Pancreas (tissue), 10 donors: ENCODE results near the gene CERKL. TPM values are rescaled to one million over a fixed set of nuclear protein-coding genes. Genes with fewer than 3 reads are reported as not detected.

Source experiments
- ATAC-seq, 4 donors: fragments of 200-7000 bp; cut with Tn5 transposase; one replicate each; pipeline versions ENCODE4 v1.8.0 to v1.9.1; 2020; ENCODE audit warnings: mild to moderate bottlenecking in 4 of 4, moderate library complexity in 4 of 4
- DNase-seq, 6 donors: peaks; one replicate each; pipeline ENCODE4 v3.0.0-alpha.2; 2020
- FAIRE-seq: peaks from 2 replicates; lab custom pipeline; 2012; peaks lifted over from hg19 to GRCh38; lab: Jason Lieb, UNC
- H3K27ac ChIP-seq, 4 donors: fragments of 200-600 bp; sonication (generic); 1 replicate in 3 of 4; 2 replicates in 1 of 4; pipeline versions ENCODE4 v1.5.0 to v1.8.0; 2020
- H3K27me3 ChIP-seq, 4 donors: fragments of 200-600 bp; one replicate each; pipeline ENCODE4 v1.8.0; 2021
- H3K36me3 ChIP-seq, 3 donors: fragments of 200-600 bp; sonication (generic) in 1 of 3; one replicate each; pipeline versions ENCODE4 v1.5.0 to v1.8.0; 2020 to 2021
- H3K4me1 ChIP-seq, 3 donors: fragments of 200-600 bp; one replicate each; pipeline ENCODE4 v1.8.0; 2021
- H3K4me3 ChIP-seq, 4 donors: fragments of 200-600 bp; sonication (generic) in 2 of 4; one replicate each; pipeline versions ENCODE4 v1.5.0 to v1.8.0; 2020 to 2021
- H3K9me3 ChIP-seq, 4 donors: fragments of 200-600 bp; one replicate each; pipeline ENCODE4 v1.8.0; 2021
- WGBS, 2 donors: extraction: QIAGEN DNeasy Blood & Tissue Kit; methylation state at CpG; one replicate each; pipeline ENCODE4 v1.1.7; 2013; 5-methylcytosine and 5-hydroxymethylcytosine counted together
- intact Hi-C, 3 donors: fragments of 100-400 bp; cut with DNase I; formaldehyde crosslinking; loops; one replicate each; pipeline versions ENCODE4 v1.11.1 to v1.14.2; 2022
- polyA plus RNA-seq, 2 donors: library from polyadenylated mRNA; stranded (reverse); fragments of 200-250 nt; gene quantifications; one replicate each; pipeline ENCODE4 v1.2.3, GENCODE V29; 2013
- total RNA-seq, 6 donors: library from RNA; stranded (reverse); fragmentation: NEBNext Ultra II Directional in 4 of 6; extraction: Animal tissue kit (Norgen Biotek cat#: 25700) in 4 of 6; gene quantifications; one replicate each; pipeline versions ENCODE4 v1.2.1 to v1.2.4, GENCODE V29; 2021 to 2023
- TF ChIP-seq, protein P1 (sequence below), 4 donors: fragments of 200-600 bp; sonication (generic) in 3 of 4; IDR thresholded peaks; one replicate each; pipeline versions ENCODE4 v1.5.0 to v1.8.0; 2021; ENCODE audit warnings: antibody characterized with exemption in 4 of 4
- donor health status: healthy with polysubstance abuse.
- donor health status: DM: no; HTN: no; CAD: no; lungs with moderate emphysema.
- donor health status: DM: no; HTN: no; CAD: no.
- donor health status: control.
- donor health status: control.
- donor health status: Bipolar disorder and iron deficiency.
- donor health status: DM: yes; HTN: yes; CAD: no.
- donor health status: DM: no; HTN: no; CAD: no.
- donor health status: DM: no; HTN: no; CAD: no.
- donor health status: DM: yes; HTN: yes; CAD: no.

CERKL gene
- total and polyA plus RNA-seq, 8 donors = 0.16 to 4.6 (median 0.56) TPM

DNA sequence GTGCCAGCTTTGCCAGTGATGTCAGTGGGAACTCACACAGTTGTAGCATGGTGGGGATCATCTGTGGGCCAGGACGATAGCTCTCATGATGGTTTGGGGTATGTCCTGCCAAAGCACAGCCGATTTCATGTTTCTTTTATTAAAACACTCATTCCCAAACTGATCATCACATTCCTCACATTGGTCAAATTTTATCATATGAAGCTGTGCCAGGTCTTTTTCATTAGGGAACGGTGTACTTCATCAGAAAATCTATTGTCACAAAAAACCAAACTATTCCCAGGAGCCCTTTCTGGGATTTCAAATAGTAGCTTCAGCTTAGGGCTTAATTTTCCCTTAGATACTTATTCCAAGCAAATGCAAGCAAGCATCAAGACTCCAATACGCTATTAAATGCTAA is 157.7 kb downstream of the CERKL start:
- FAIRE-seq (no peak), ATAC-seq (no peak), DNase-seq (no peak)
- Histone ChIP-seq H3K27ac (no peak overlapping the region), H3K36me3 (no peaks in the 10 kb centered on the region), H3K27me3 (no peaks in the 10 kb centered on the region), H3K4me3 (no peak overlapping the region), H3K9me3 (no peaks in the 10 kb centered on the region), H3K4me1 (no peaks in the 10 kb centered on the region)
- TF ChIP-seq, protein P1, sequence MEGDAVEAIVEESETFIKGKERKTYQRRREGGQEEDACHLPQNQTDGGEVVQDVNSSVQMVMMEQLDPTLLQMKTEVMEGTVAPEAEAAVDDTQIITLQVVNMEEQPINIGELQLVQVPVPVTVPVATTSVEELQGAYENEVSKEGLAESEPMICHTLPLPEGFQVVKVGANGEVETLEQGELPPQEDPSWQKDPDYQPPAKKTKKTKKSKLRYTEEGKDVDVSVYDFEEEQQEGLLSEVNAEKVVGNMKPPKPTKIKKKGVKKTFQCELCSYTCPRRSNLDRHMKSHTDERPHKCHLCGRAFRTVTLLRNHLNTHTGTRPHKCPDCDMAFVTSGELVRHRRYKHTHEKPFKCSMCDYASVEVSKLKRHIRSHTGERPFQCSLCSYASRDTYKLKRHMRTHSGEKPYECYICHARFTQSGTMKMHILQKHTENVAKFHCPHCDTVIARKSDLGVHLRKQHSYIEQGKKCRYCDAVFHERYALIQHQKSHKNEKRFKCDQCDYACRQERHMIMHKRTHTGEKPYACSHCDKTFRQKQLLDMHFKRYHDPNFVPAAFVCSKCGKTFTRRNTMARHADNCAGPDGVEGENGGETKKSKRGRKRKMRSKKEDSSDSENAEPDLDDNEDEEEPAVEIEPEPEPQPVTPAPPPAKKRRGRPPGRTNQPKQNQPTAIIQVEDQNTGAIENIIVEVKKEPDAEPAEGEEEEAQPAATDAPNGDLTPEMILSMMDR (IDR thresholded peaks at IDR 0.05) = no peak
- intact Hi-C loops = no loop called here
- WGBS, 2 donors = 51 to 70% methylated on average over 4 of the region's 4 CpGs

Other genes starting within 250 kb of the CERKL start
- 1 to 10 TPM in 3 of 6 donors, under 1 TPM in 3; 0.60 to 5.8 (median 1.5) TPM for gene ITGA4, start 199.7 kb downstream of the CERKL start, total RNA-seq
- gene ITGA4, start 199.7 kb downstream of the CERKL start, polyA plus RNA-seq = under 1 TPM; 0.15 to 0.28 TPM
- gene NEUROD1, start 23.4 kb upstream of the CERKL start, total RNA-seq = 1 to 10 TPM; 1.4 to 9.1 (median 3.1) TPM
- 10 to 100 TPM in 1 of 2 donors, 1 to 10 TPM in 1; 8.7 to 52.8 TPM for gene NEUROD1, start 23.4 kb upstream of the CERKL start, polyA plus RNA-seq
- 100 to 1,000 TPM; 304 to 497 (median 336) TPM for gene ITPRID2, start 234.6 kb upstream of the CERKL start, total RNA-seq
- gene ITPRID2, start 234.6 kb upstream of the CERKL start, polyA plus RNA-seq = 10 to 100 TPM; 85.6 to 99.0 TPM